ENCODE data around the gene G6PD. TPM values are rescaled to one million over a fixed set of nuclear protein-coding genes. Genes with fewer than 3 reads are reported as not detected.
A peak's percentile ranks its signal among the peaks of the same experiment; 100 is the strongest.

G6PD gene
- total and polyA plus RNA-seq, 2 donors (not counting 3 experiments of a cell fraction or from before 2014, with no cell fraction given) = 155 to 159 TPM

- intact Hi-C loops (cut with micrococcal nuclease) = no loop called here
- no peaks in the 10 kb centered on the region for H4K20me1 ChIP-seq (replicated peaks; ENCODE audit: control insufficient read depth, extremely low read depth, insufficient read depth, low read length)
- dilution Hi-C loops (cut with MboI; ENCODE audit: extremely low pct_ligation_motif_present, low sequenced_read_pairs) = no loop called here
- H3K79me2 ChIP-seq (ENCODE audit: control insufficient read depth, insufficient read depth, low read length) = peaks cover 10% of the 10 kb centered on the region
- H3K36me3 ChIP-seq (ENCODE audit: control insufficient read depth in 2 of 2, extremely low read depth in 1 of 2, insufficient read depth in 2 of 2, low read length in 2 of 2) = no peaks in the 10 kb centered on the region
- H2AFZ ChIP-seq (ENCODE audit: low read depth, low read length) = peak within 1 kb of the TSS; percentile 56
- no peaks in the 10 kb centered on the region for H3K9me1 ChIP-seq (replicated peaks; ENCODE audit: control insufficient read depth, extremely low read depth, insufficient read depth, low read length)
- ChIA-PET POLR2A (interaction anchor here (0.5 to 1.2 kb wide), 2 partner anchors 8 to 11 kb away, joined by 3 to 5 read pairs; partner anchors contain the start of gene LAGE3), CTCF (interaction anchor here (1.4 to 2.0 kb wide), 2 partner anchors 10 to 40 kb away, joined by 4 to 7 read pairs; no protein-coding TSS in a partner anchor)
- peaks cover 3% of the 10 kb centered on the region for H3K4me1 ChIP-seq (ENCODE audit: control insufficient read depth, extremely low read depth, insufficient read depth, low read length)
- no peak for TF ChIP-seq POLR2A (IDR thresholded peaks at IDR 0.05; ENCODE audit: low read depth, low read length)
- TF ChIP-seq CTCF (IDR thresholded peaks at IDR 0.05; ENCODE audit: extremely low read depth in 1 of 2, insufficient read depth in 1 of 2, low read depth in 1 of 2, low read length in 2 of 2) = no peak
- no peak for TF ChIP-seq JUN (IDR thresholded peaks at IDR 0.05; ENCODE audit: borderline replicate concordance, insufficient read depth, insufficient read length, low read depth)
- no peak for TF ChIP-seq POLR2AphosphoS5 (IDR thresholded peaks at IDR 0.05; ENCODE audit: insufficient read depth, low read depth, low read length)
- no peak for TF ChIP-seq GATA2 (IDR thresholded peaks at IDR 0.05; ENCODE audit: insufficient read depth, insufficient read length, low read depth, low read length)
- TF ChIP-seq FOS (IDR thresholded peaks at IDR 0.05; ENCODE audit: borderline replicate concordance, insufficient read depth, low read length) = no peak
- no peak for TF ChIP-seq MAX (IDR thresholded peaks at IDR 0.05; ENCODE audit: insufficient read depth, insufficient read length)
- TF ChIP-seq MYC (IDR thresholded peaks at IDR 0.05; ENCODE audit: low read depth, low read length) = no peak
- no peak for TF ChIP-seq EZH2 (IDR thresholded peaks at IDR 0.05; ENCODE audit: borderline replicate concordance, low read depth, low read length, severe bottlenecking)
- DNase-seq (ENCODE audit: low read depth, low spot score) = peak; percentile 15
- H3K9ac ChIP-seq (replicated peaks; ENCODE audit: extremely low read depth, insufficient read depth, low read length) = peak within 1 kb of the TSS; percentile 36
- H3K4me2 ChIP-seq (ENCODE audit: insufficient read depth, low read length) = peak within 1 kb of the TSS; percentile 57
- no TSS peak for BruUV-seq (replicated peaks)
- no peak within 1 kb of the TSS for H3K27ac ChIP-seq (ENCODE audit: insufficient read depth, low read depth, low read length)
- peak within 1 kb of the TSS; percentile 37 to 51 (median 46) for H3K4me3 ChIP-seq (replicated peaks in 1 of 3; ENCODE audit: insufficient read depth in 1 of 3, low read depth in 1 of 3, low read length in 3 of 3)
- H3K9me3 ChIP-seq (replicated peaks; ENCODE audit: control insufficient read depth, insufficient read depth, low read length) = no peaks in the 10 kb centered on the region
- FAIRE-seq = peak; percentile 84
- H3K27me3 ChIP-seq (ENCODE audit: control insufficient read depth in 2 of 2, insufficient read depth in 2 of 2, low read length in 2 of 2) = no peaks in the 10 kb centered on the region
Measured at GRCh38 chrX:154486396-154487207, 60.0 kb downstream of the G6PD start, which contains the start of gene UBL4A. Gene UBL4A, minus strand, starts transcription at chrX:154486615. Its CDS starts 31 bp downstream, at chrX:154486584.
